ENCODE measurements around the gene ZNF488. TPM values are rescaled to one million over a fixed set of nuclear protein-coding genes. Genes with fewer than 3 reads are reported as not detected.
"Not testable (repeated sequence)": the region's sequence is repeated elsewhere in the genome, so short reads cannot be mapped to it uniquely, and the experiment has no call there.

ZNF488 gene
- total RNA-seq, 1 donor from 2014 or later: 0.16 TPM

- intact Hi-C loops (cut with DNase I): no loop called here
- no peak for DNase-seq (ENCODE audit: low spot score)
Measured at GRCh38 chr10:47388879-47389278, 4.8 kb upstream of the ZNF488 start.

GRCh38 chr10:47386104-47386503, 2.0 kb upstream of the ZNF488 start:
- DNase-seq (ENCODE audit: low spot score); intact Hi-C loops (cut with DNase I): not testable (repeated sequence)

- no peak for DNase-seq (ENCODE audit: low spot score)
- intact Hi-C loops (cut with DNase I): no loop called here
Measured at GRCh38 chr10:47383261-47384147, 589 bp downstream of the ZNF488 start.

- no peak for DNase-seq (ENCODE audit: low spot score)
- intact Hi-C loops (cut with DNase I): no loop called here
Measured at GRCh38 chr10:47381427-47382379, 2.4 kb downstream of the ZNF488 start.

- intact Hi-C loops (cut with DNase I): no loop called here
- DNase-seq (ENCODE audit: low spot score): no peak
Measured at GRCh38 chr10:47381103-47381395, 3.0 kb downstream of the ZNF488 start.

- intact Hi-C loops (cut with DNase I): no loop called here
- no peak for DNase-seq (ENCODE audit: low spot score)
Measured at GRCh38 chr10:47380341-47381102, 3.6 kb downstream of the ZNF488 start.

- DNase-seq (ENCODE audit: low spot score): no peak
- intact Hi-C loops (cut with DNase I): no loop called here
Measured at GRCh38 chr10:47379901-47380300, 4.2 kb downstream of the ZNF488 start.

GRCh38 chr10:47379445-47379785, 4.7 kb downstream of the ZNF488 start:
- intact Hi-C loops (cut with DNase I): no loop called here
- DNase-seq (ENCODE audit: low spot score): no peak

- intact Hi-C loops (cut with DNase I): no loop called here
- DNase-seq (ENCODE audit: low spot score): no peak
Measured at GRCh38 chr10:47378606-47379444, 5.3 kb downstream of the ZNF488 start.

GRCh38 chr10:47378183-47378510, 5.9 kb downstream of the ZNF488 start:
- no peak for DNase-seq (ENCODE audit: low spot score)
- intact Hi-C loops (cut with DNase I): no loop called here

GRCh38 chr10:47376522-47377220, 7.4 kb downstream of the ZNF488 start:
- peak; percentile 69 for DNase-seq (ENCODE audit: low spot score)
- intact Hi-C loops (cut with DNase I): no loop called here

GRCh38 chr10:47374611-47375536, 9.2 kb downstream of the ZNF488 start:
- no peak for DNase-seq (ENCODE audit: low spot score)
- intact Hi-C loops (cut with DNase I): no loop called here

GRCh38 chr10:47372726-47373125, 11.4 kb downstream of the ZNF488 start:
- intact Hi-C loops (cut with DNase I): no loop called here
- DNase-seq (ENCODE audit: low spot score): no peak

GRCh38 chr10:47371629-47372485, 12.2 kb downstream of the ZNF488 start:
- intact Hi-C loops (cut with DNase I): no loop called here
- no peak for DNase-seq (ENCODE audit: low spot score)

GRCh38 chr10:47370878-47371277, 13.2 kb downstream of the ZNF488 start:
- no peak for DNase-seq (ENCODE audit: low spot score)
- intact Hi-C loops (cut with DNase I): no loop called here

- no peak for DNase-seq (ENCODE audit: low spot score)
- intact Hi-C loops (cut with DNase I): no loop called here
Measured at GRCh38 chr10:47370015-47370767, 13.9 kb downstream of the ZNF488 start.

Data from cardiac septum (tissue), 1 donor.